Measurements from ENCODE around the gene CASQ2.

Gene CASQ2

GRCh38 chr1:115768549-115768948, at the start of gene CASQ2:
TSS of gene CASQ2 (minus strand) at chr1:115768714. CDS start at chr1:115768541, 173 bp downstream.
- TF ChIP-seq JUND (IDR thresholded peaks at IDR 0.05; ENCODE audit: low read depth), result no peak
- DNase-seq (ENCODE audit: low read depth in 1 of 2, low spot score in 1 of 2), result no peak
- in situ Hi-C loops (cut with HindIII; ENCODE audit: low pct_unique_long_range_greater_than_20kb, low sequenced_read_pairs), result no loop called here

- in situ Hi-C loops (cut with HindIII; ENCODE audit: low pct_unique_long_range_greater_than_20kb, low sequenced_read_pairs), result no loop called here
- TF ChIP-seq JUND (IDR thresholded peaks at IDR 0.05; ENCODE audit: low read depth), result no peak
- no peak for DNase-seq (ENCODE audit: low read depth in 1 of 2, low spot score in 1 of 2)
Observed at GRCh38 chr1:115815694-115816093, 47.2 kb upstream of the CASQ2 start.

GRCh38 chr1:115814685-115815398, 46.3 kb upstream of the CASQ2 start:
- no peak for DNase-seq (ENCODE audit: low read depth in 1 of 2, low spot score in 1 of 2)
- in situ Hi-C loops (cut with HindIII; ENCODE audit: low pct_unique_long_range_greater_than_20kb, low sequenced_read_pairs), result no loop called here
- no peak for TF ChIP-seq JUND (IDR thresholded peaks at IDR 0.05; ENCODE audit: low read depth)

- no peak for DNase-seq (ENCODE audit: low read depth in 1 of 2, low spot score in 1 of 2)
- TF ChIP-seq JUND (IDR thresholded peaks at IDR 0.05; ENCODE audit: low read depth), result no peak
- in situ Hi-C loops (cut with HindIII; ENCODE audit: low pct_unique_long_range_greater_than_20kb, low sequenced_read_pairs), result no loop called here
Observed at GRCh38 chr1:115813727-115814126, 45.2 kb upstream of the CASQ2 start.

GRCh38 chr1:115811140-115811828, 42.8 kb upstream of the CASQ2 start:
- DNase-seq (ENCODE audit: low read depth in 1 of 2, low spot score in 1 of 2), result peak in 1 of 2 experiments; percentile 38
- no peak for TF ChIP-seq JUND (IDR thresholded peaks at IDR 0.05; ENCODE audit: low read depth)
- in situ Hi-C loops (cut with HindIII; ENCODE audit: low pct_unique_long_range_greater_than_20kb, low sequenced_read_pairs), result no loop called here

GRCh38 chr1:115810609-115811008, 42.1 kb upstream of the CASQ2 start:
- no peak for TF ChIP-seq JUND (IDR thresholded peaks at IDR 0.05; ENCODE audit: low read depth)
- in situ Hi-C loops (cut with HindIII; ENCODE audit: low pct_unique_long_range_greater_than_20kb, low sequenced_read_pairs), result no loop called here
- no peak for DNase-seq (ENCODE audit: low read depth in 1 of 2, low spot score in 1 of 2)

- in situ Hi-C loops (cut with HindIII; ENCODE audit: low pct_unique_long_range_greater_than_20kb, low sequenced_read_pairs), result no loop called here
- TF ChIP-seq JUND (IDR thresholded peaks at IDR 0.05; ENCODE audit: low read depth), result no peak
- no peak for DNase-seq (ENCODE audit: low read depth in 1 of 2, low spot score in 1 of 2)
Observed at GRCh38 chr1:115809847-115810246, 41.3 kb upstream of the CASQ2 start.

- no peak for DNase-seq (ENCODE audit: low read depth in 1 of 2, low spot score in 1 of 2)
- no peak for TF ChIP-seq JUND (IDR thresholded peaks at IDR 0.05; ENCODE audit: low read depth)
- in situ Hi-C loops (cut with HindIII; ENCODE audit: low pct_unique_long_range_greater_than_20kb, low sequenced_read_pairs), result no loop called here
Observed at GRCh38 chr1:115809076-115809475, 40.6 kb upstream of the CASQ2 start.

- TF ChIP-seq JUND (IDR thresholded peaks at IDR 0.05; ENCODE audit: low read depth), result no peak
- in situ Hi-C loops (cut with HindIII; ENCODE audit: low pct_unique_long_range_greater_than_20kb, low sequenced_read_pairs), result no loop called here
Observed at GRCh38 chr1:115807723-115808122, 39.2 kb upstream of the CASQ2 start.

GRCh38 chr1:115805597-115805996, 37.1 kb upstream of the CASQ2 start:
- no peak for TF ChIP-seq JUND (IDR thresholded peaks at IDR 0.05; ENCODE audit: low read depth)
- in situ Hi-C loops (cut with HindIII; ENCODE audit: low pct_unique_long_range_greater_than_20kb, low sequenced_read_pairs), result no loop called here
- DNase-seq (ENCODE audit: low read depth in 1 of 2, low spot score in 1 of 2), result no peak

More at GRCh38 chr1:115807723-115808122, 39.2 kb upstream of the CASQ2 start:
- peak; percentile 23 to 79 for DNase-seq (ENCODE audit: low read depth in 1 of 2, low spot score in 1 of 2)

GRCh38 chr1:115802416-115802815, 33.9 kb upstream of the CASQ2 start:
- in situ Hi-C loops (cut with HindIII; ENCODE audit: low pct_unique_long_range_greater_than_20kb, low sequenced_read_pairs), result no loop called here
- no peak for TF ChIP-seq JUND (IDR thresholded peaks at IDR 0.05; ENCODE audit: low read depth)
- no peak for DNase-seq (ENCODE audit: low read depth in 1 of 2, low spot score in 1 of 2)

GRCh38 chr1:115797486-115797885, 29.0 kb upstream of the CASQ2 start:
- in situ Hi-C loops (cut with HindIII; ENCODE audit: low pct_unique_long_range_greater_than_20kb, low sequenced_read_pairs), result no loop called here
- DNase-seq (ENCODE audit: low read depth in 1 of 2, low spot score in 1 of 2), result no peak
- no peak for TF ChIP-seq JUND (IDR thresholded peaks at IDR 0.05; ENCODE audit: low read depth)

- TF ChIP-seq JUND (IDR thresholded peaks at IDR 0.05; ENCODE audit: low read depth), result no peak
- in situ Hi-C loops (cut with HindIII; ENCODE audit: low pct_unique_long_range_greater_than_20kb, low sequenced_read_pairs), result no loop called here
- no peak for DNase-seq (ENCODE audit: low read depth in 1 of 2, low spot score in 1 of 2)
Observed at GRCh38 chr1:115796897-115797296, 28.4 kb upstream of the CASQ2 start.
